Upper lobe of left lung (tissue), 4 donors: ENCODE data around the gene UPK1B.

Experiments used
- EP300 ChIP-seq, 4 donors: sonication (generic); formaldehyde crosslinking; IDR thresholded peaks; one replicate each; pipeline ENCODE4 v1.5.1; 2017; ENCODE audit warnings: antibody characterized with exemption in 4 of 4, control low read depth in 2 of 4
- POLR2A ChIP-seq, 4 donors: fragments of 450-650 bp; IDR thresholded peaks; one replicate each; pipeline ENCODE4 v1.5.1; 2016 to 2017; ENCODE audit warnings: antibody characterized with exemption in 4 of 4, mild to moderate bottlenecking in 2 of 4
- POLR2AphosphoS5 ChIP-seq, 2 donors: sonication (generic); formaldehyde crosslinking; IDR thresholded peaks; one replicate each; pipeline ENCODE4 v1.5.1; 2017; ENCODE audit warnings: antibody characterized with exemption in 2 of 2

DNA sequence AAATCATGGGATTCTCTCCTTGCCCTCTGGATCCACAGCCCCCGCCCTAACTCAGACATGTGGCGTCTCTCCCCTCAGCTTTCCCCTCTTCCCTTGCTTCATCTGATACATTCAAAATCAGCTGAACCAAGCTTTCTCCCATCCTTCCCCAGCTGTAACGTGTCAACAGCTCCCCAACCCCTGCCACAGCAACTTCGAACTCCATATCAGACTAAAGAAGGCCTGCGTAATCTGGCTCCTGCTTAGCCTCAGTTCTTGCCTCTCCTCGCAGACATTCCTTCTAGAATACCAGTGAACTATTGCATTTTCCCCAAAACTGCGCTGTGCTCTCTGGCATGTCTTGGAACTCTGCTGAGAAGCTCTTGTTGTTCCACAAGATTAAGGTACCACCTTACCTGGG lies 49.0 kb downstream of the UPK1B start:
- no peak for TF ChIP-seq EP300 (IDR thresholded peaks at IDR 0.05)
- no peak for TF ChIP-seq POLR2AphosphoS5 (IDR thresholded peaks at IDR 0.05)
- no peak for TF ChIP-seq POLR2A (IDR thresholded peaks at IDR 0.05)
